ENCODE measurements around the gene SIMC1.

- TF ChIP-seq CTCF (IDR thresholded peaks at IDR 0.05), result no peak
- TF ChIP-seq EZH2phosphoT487 (IDR thresholded peaks at IDR 0.05), result no peak
- no peak for TF ChIP-seq EZH2 (IDR thresholded peaks at IDR 0.05)
Measured at GRCh38 chr5:176384991-176385390, 146.8 kb downstream of the SIMC1 start.
